Cerebellar nuclear complex (tissue), 1 donor: Measurements from ENCODE around the gene WWC1.

Experiments
- DNase-seq, 2 experiments: peaks; one replicate each; lab custom pipeline; 2025; lab: John Stamatoyannopoulos, UW

WWC1 gene

GRCh38 chr5:168443950-168444700, 152.7 kb downstream of the WWC1 start:
- no peak for DNase-seq

- DNase-seq = no peak
Observed at GRCh38 chr5:168446983-168447619, 155.7 kb downstream of the WWC1 start.

GRCh38 chr5:168447808-168448207, 156.4 kb downstream of the WWC1 start:
- no peak for DNase-seq

GRCh38 chr5:168449166-168449565, 157.7 kb downstream of the WWC1 start:
- no peak for DNase-seq

GRCh38 chr5:168451565-168451964, 160.1 kb downstream of the WWC1 start:
- DNase-seq = no peak

- no peak for DNase-seq
Observed at GRCh38 chr5:168455201-168455600, 163.8 kb downstream of the WWC1 start.

GRCh38 chr5:168457542-168457941, 166.1 kb downstream of the WWC1 start:
- DNase-seq = no peak

- DNase-seq = no peak
Observed at GRCh38 chr5:168460606-168461005, 169.2 kb downstream of the WWC1 start.

- no peak for DNase-seq
Observed at GRCh38 chr5:168463081-168463480, 171.6 kb downstream of the WWC1 start.

GRCh38 chr5:168464214-168464613, 172.8 kb downstream of the WWC1 start:
- DNase-seq = no peak

GRCh38 chr5:168464641-168465040, 173.2 kb downstream of the WWC1 start:
- DNase-seq = no peak

GRCh38 chr5:168467755-168468330, 176.4 kb downstream of the WWC1 start:
- DNase-seq = no peak

- no peak for DNase-seq
Observed at GRCh38 chr5:168468836-168469235, 177.4 kb downstream of the WWC1 start.

GRCh38 chr5:168469816-168470215, 178.4 kb downstream of the WWC1 start:
- DNase-seq = no peak

GRCh38 chr5:168471785-168472184, 180.3 kb downstream of the WWC1 start:
- no peak for DNase-seq

GRCh38 chr5:168472329-168472728, 180.9 kb downstream of the WWC1 start:
- DNase-seq = no peak

- DNase-seq = no peak
Observed at GRCh38 chr5:168474319-168474718, 182.9 kb downstream of the WWC1 start.

- DNase-seq = no peak
Observed at GRCh38 chr5:168477060-168477459, 185.6 kb downstream of the WWC1 start.

- DNase-seq = no peak
Observed at GRCh38 chr5:168479166-168479565, 187.7 kb downstream of the WWC1 start.

GRCh38 chr5:168480601-168481000, 189.2 kb downstream of the WWC1 start:
- no peak for DNase-seq

GRCh38 chr5:168481330-168481788, 189.9 kb downstream of the WWC1 start:
- DNase-seq = no peak

GRCh38 chr5:168482361-168482760, 190.9 kb downstream of the WWC1 start:
- DNase-seq = no peak
